Measurements from ENCODE around the gene SALL1. TPM values are rescaled to one million over a fixed set of nuclear protein-coding genes. Genes with fewer than 3 reads are reported as not detected.

The SALL1 gene
- total and polyA plus RNA-seq, 4 experiments from 2014 or later = not detected

GRCh38 chr16:51155820-51156806 lies 5.0 kb upstream of the SALL1 start:
- peaks cover 3 to 5% of the 10 kb centered on the region in 2 donors for H3K36me3 Mint-ChIP-seq
- CTCF ChIA-PET (ENCODE audit: partially characterized antibody) = no interaction called here
- intact Hi-C loops (cut with micrococcal nuclease) = no loop called here
- H3K27ac Mint-ChIP-seq = no peak overlapping the region
- peaks cover 13% of the 10 kb centered on the region for H3K27me3 ChIP-seq (ENCODE audit: insufficient read depth, low read length)
- peaks cover 0 to 21% (median 5%) of the 10 kb centered on the region in 8 donors for H3K9me3 Mint-ChIP-seq
- H3K4me1 ChIP-seq (ENCODE audit: insufficient read depth, low read length) = no peaks in the 10 kb centered on the region
- H3K27ac ChIP-seq (ENCODE audit: low read depth, low read length) = no peak overlapping the region
- POLR2A ChIA-PET (ENCODE audit: partially characterized antibody) = no interaction called here
- H3K4me1 Mint-ChIP-seq = peaks cover 0 to 9% (median 5%) of the 10 kb centered on the region in 4 donors
- H3K36me3 ChIP-seq (ENCODE audit: insufficient read depth, low read length) = no peaks in the 10 kb centered on the region
- H3K9me3 ChIP-seq (ENCODE audit: control insufficient read depth in 1 of 2, low read length in 2 of 2) = no peaks in the 10 kb centered on the region
- peaks cover 39 to 42% of the 10 kb centered on the region in 2 donors for H3K27me3 Mint-ChIP-seq
- no peak overlapping the region for H3K4me3 ChIP-seq (ENCODE audit: low read length in 2 of 2)
- H3K4me3 Mint-ChIP-seq = peak overlapping the region in 1 of 8 donors; percentile 20
- no peak for DNase-seq

GRCh38 chr16:51155199-51155607 lies 4.1 kb upstream of the SALL1 start:
- no peak overlapping the region for H3K4me3 ChIP-seq (ENCODE audit: low read length in 2 of 2)
- no peak for DNase-seq
- no peaks in the 10 kb centered on the region for H3K9me3 ChIP-seq (ENCODE audit: control insufficient read depth in 1 of 2, low read length in 2 of 2)
- H3K9me3 Mint-ChIP-seq = peaks cover 0 to 13% (median 4%) of the 10 kb centered on the region in 8 donors
- H3K27me3 Mint-ChIP-seq = peaks cover 38 to 44% of the 10 kb centered on the region in 2 donors
- ChIA-PET POLR2A (ENCODE audit: partially characterized antibody) (no interaction called here), CTCF (ENCODE audit: partially characterized antibody) (no interaction called here)
- H3K4me1 Mint-ChIP-seq = peaks cover 0 to 9% (median 5%) of the 10 kb centered on the region in 4 donors
- H3K36me3 Mint-ChIP-seq = peaks cover 3 to 5% of the 10 kb centered on the region in 2 donors
- no peaks in the 10 kb centered on the region for H3K36me3 ChIP-seq (ENCODE audit: insufficient read depth, low read length)
- intact Hi-C loops (cut with micrococcal nuclease) = no loop called here
- H3K27ac Mint-ChIP-seq = no peak overlapping the region
- no peak overlapping the region for H3K27ac ChIP-seq (ENCODE audit: low read depth, low read length)
- H3K4me3 Mint-ChIP-seq = no peak overlapping the region
- H3K4me1 ChIP-seq (ENCODE audit: insufficient read depth, low read length) = no peaks in the 10 kb centered on the region
- H3K27me3 ChIP-seq (ENCODE audit: insufficient read depth, low read length) = peaks cover 13% of the 10 kb centered on the region

GRCh38 chr16:51154271-51155171 lies 3.5 kb upstream of the SALL1 start:
- H3K36me3 ChIP-seq (ENCODE audit: insufficient read depth, low read length) = no peaks in the 10 kb centered on the region
- intact Hi-C loops (cut with micrococcal nuclease) = no loop called here
- peaks cover 3 to 5% of the 10 kb centered on the region in 2 donors for H3K36me3 Mint-ChIP-seq
- DNase-seq = no peak
- no peaks in the 10 kb centered on the region for H3K9me3 ChIP-seq (ENCODE audit: control insufficient read depth in 1 of 2, low read length in 2 of 2)
- H3K4me1 Mint-ChIP-seq = peaks cover 0 to 9% (median 5%) of the 10 kb centered on the region in 4 donors
- H3K4me1 ChIP-seq (ENCODE audit: insufficient read depth, low read length) = no peaks in the 10 kb centered on the region
- H3K9me3 Mint-ChIP-seq = peaks cover 0 to 13% (median 4%) of the 10 kb centered on the region in 8 donors
- POLR2A ChIA-PET (ENCODE audit: partially characterized antibody) = no interaction called here
- peaks cover 38 to 47% of the 10 kb centered on the region in 2 donors for H3K27me3 Mint-ChIP-seq
- no peak overlapping the region for H3K27ac Mint-ChIP-seq
- peaks cover 13% of the 10 kb centered on the region for H3K27me3 ChIP-seq (ENCODE audit: insufficient read depth, low read length)
- H3K4me3 ChIP-seq (ENCODE audit: low read length in 2 of 2) = no peak overlapping the region
- no peak overlapping the region for H3K27ac ChIP-seq (ENCODE audit: low read depth, low read length)
- H3K4me3 Mint-ChIP-seq = no peak overlapping the region
- CTCF ChIA-PET (ENCODE audit: partially characterized antibody) = interaction anchor here (0.6 kb wide), 1 partner anchor 1963 kb away, joined by 3 read pairs; no protein-coding TSS in a partner anchor

- Mint-ChIP-seq H3K9me3 (peaks cover 0 to 19% (median 6%) of the 10 kb centered on the region in 8 donors), H3K27ac (no peak overlapping the region), H3K4me1 (peaks cover 0 to 9% (median 5%) of the 10 kb centered on the region in 4 donors), H3K36me3 (peaks cover 3 to 5% of the 10 kb centered on the region in 2 donors), H3K27me3 (peaks cover 37 to 50% of the 10 kb centered on the region in 2 donors), H3K4me3 (peak overlapping the region in 3 of 8 donors; percentile 16 to 62 (median 26))
- no peaks in the 10 kb centered on the region for H3K4me1 ChIP-seq (ENCODE audit: insufficient read depth, low read length)
- intact Hi-C loops (cut with micrococcal nuclease) = no loop called here
- H3K4me3 ChIP-seq (ENCODE audit: low read length in 2 of 2) = no peak overlapping the region
- no peaks in the 10 kb centered on the region for H3K9me3 ChIP-seq (ENCODE audit: control insufficient read depth in 1 of 2, low read length in 2 of 2)
- no peaks in the 10 kb centered on the region for H3K36me3 ChIP-seq (ENCODE audit: insufficient read depth, low read length)
- H3K27ac ChIP-seq (ENCODE audit: low read depth, low read length) = no peak overlapping the region
- ChIA-PET POLR2A (ENCODE audit: partially characterized antibody) (no interaction called here), CTCF (ENCODE audit: partially characterized antibody) (interaction anchor here (0.6 kb wide), 1 partner anchor 1962 kb away, joined by 3 read pairs; no protein-coding TSS in a partner anchor)
- peaks cover 13% of the 10 kb centered on the region for H3K27me3 ChIP-seq (ENCODE audit: insufficient read depth, low read length)
- no peak for DNase-seq
Observed at GRCh38 chr16:51153577-51154031, 2.5 kb upstream of the SALL1 start.

- H3K4me1 ChIP-seq (ENCODE audit: insufficient read depth, low read length) = no peaks in the 10 kb centered on the region
- H3K4me1 Mint-ChIP-seq = peaks cover 0 to 9% (median 5%) of the 10 kb centered on the region in 4 donors
- CTCF ChIA-PET (ENCODE audit: partially characterized antibody) = no interaction called here
- H3K36me3 Mint-ChIP-seq = peaks cover 3 to 5% of the 10 kb centered on the region in 2 donors
- H3K4me3 ChIP-seq (ENCODE audit: low read length in 2 of 2) = no peak overlapping the region
- H3K27ac Mint-ChIP-seq = no peak overlapping the region
- peak overlapping the region in 3 of 8 donors; percentile 16 to 62 (median 45) for H3K4me3 Mint-ChIP-seq
- no peaks in the 10 kb centered on the region for H3K36me3 ChIP-seq (ENCODE audit: insufficient read depth, low read length)
- intact Hi-C loops (cut with micrococcal nuclease) = no loop called here
- peaks cover 15% of the 10 kb centered on the region for H3K27me3 ChIP-seq (ENCODE audit: insufficient read depth, low read length)
- no peak overlapping the region for H3K27ac ChIP-seq (ENCODE audit: low read depth, low read length)
- DNase-seq = no peak
- H3K9me3 Mint-ChIP-seq = peaks cover 0 to 20% (median 6%) of the 10 kb centered on the region in 8 donors
- POLR2A ChIA-PET (ENCODE audit: partially characterized antibody) = no interaction called here
- H3K27me3 Mint-ChIP-seq = peaks cover 41 to 54% of the 10 kb centered on the region in 2 donors
- H3K9me3 ChIP-seq (ENCODE audit: control insufficient read depth in 1 of 2, low read length in 2 of 2) = no peaks in the 10 kb centered on the region
Observed at GRCh38 chr16:51152691-51153576, 1.9 kb upstream of the SALL1 start.

- ChIA-PET POLR2A (ENCODE audit: partially characterized antibody) (no interaction called here), CTCF (ENCODE audit: partially characterized antibody) (no interaction called here)
- H3K4me1 ChIP-seq (ENCODE audit: insufficient read depth, low read length) = no peaks in the 10 kb centered on the region
- peaks cover 19% of the 10 kb centered on the region for H3K27me3 ChIP-seq (ENCODE audit: insufficient read depth, low read length)
- H3K9me3 Mint-ChIP-seq = peaks cover 0 to 20% (median 5%) of the 10 kb centered on the region in 8 donors
- H3K9me3 ChIP-seq (ENCODE audit: control insufficient read depth in 1 of 2, low read length in 2 of 2) = no peaks in the 10 kb centered on the region
- peaks cover 39 to 52% of the 10 kb centered on the region in 2 donors for H3K27me3 Mint-ChIP-seq
- peaks cover 0 to 9% (median 5%) of the 10 kb centered on the region in 4 donors for H3K4me1 Mint-ChIP-seq
- DNase-seq = no peak
- H3K4me3 ChIP-seq (ENCODE audit: low read length in 2 of 2) = no peak overlapping the region
- H3K36me3 Mint-ChIP-seq = peaks cover 3 to 5% of the 10 kb centered on the region in 2 donors
- no peaks in the 10 kb centered on the region for H3K36me3 ChIP-seq (ENCODE audit: insufficient read depth, low read length)
- H3K27ac ChIP-seq (ENCODE audit: low read depth, low read length) = no peak overlapping the region
- intact Hi-C loops (cut with micrococcal nuclease) = no loop called here
- H3K27ac Mint-ChIP-seq = no peak overlapping the region
- no peak overlapping the region for H3K4me3 Mint-ChIP-seq
Observed at GRCh38 chr16:51151961-51152663, 1.0 kb upstream of the SALL1 start.
